ENCODE measurements around the gene MTHFSD. TPM values are rescaled to one million over a fixed set of nuclear protein-coding genes. Genes with fewer than 3 reads are reported as not detected.

The MTHFSD gene
- polyA plus RNA-seq, 1 donor from 2014 or later: 25.0 TPM

DNA sequence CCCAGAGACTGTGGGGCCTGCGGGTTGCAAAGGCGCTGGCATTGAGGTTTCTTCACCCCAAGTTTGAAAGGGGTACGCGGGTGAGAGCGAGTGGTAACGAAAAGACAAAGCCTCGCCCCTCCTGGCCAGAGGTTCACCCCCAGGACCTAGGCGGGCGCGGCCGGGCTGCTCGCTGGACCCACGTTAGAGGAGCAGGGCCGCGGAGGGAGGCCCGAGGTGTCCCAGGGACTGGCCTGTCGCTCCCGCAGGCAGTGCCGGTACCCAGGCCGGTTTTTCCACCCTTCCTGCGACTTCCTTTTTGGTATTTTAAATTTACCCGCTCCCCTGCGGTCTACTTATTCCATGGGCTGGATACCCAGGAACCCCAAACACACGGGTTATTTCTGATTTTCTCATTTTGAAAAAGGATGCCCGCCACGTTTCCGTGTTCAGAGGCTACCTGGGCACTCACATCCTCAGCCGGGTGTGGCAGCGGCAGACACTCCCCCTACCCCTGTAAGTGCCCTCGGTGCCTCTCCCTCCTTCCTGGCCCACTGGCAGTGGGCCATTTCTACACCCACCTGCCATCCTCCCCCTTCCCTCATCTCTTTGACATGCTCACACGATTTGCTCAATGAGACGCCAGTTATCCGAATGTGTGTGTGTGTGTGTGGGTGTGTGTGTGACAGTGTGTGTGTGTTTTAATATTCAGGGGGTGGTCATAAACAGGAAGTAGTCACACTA lies 21.7 kb upstream of the MTHFSD start:
- Histone ChIP-seq H2AFZ (ENCODE audit: low read depth, low read length) (no peak overlapping the region), H3K27ac (ENCODE audit: low read length) (no peak overlapping the region), H3K4me2 (ENCODE audit: low read length) (no peak overlapping the region), H4K20me1 (ENCODE audit: insufficient read depth) (no peaks in the 10 kb centered on the region), H3K9me2 (ENCODE audit: insufficient read depth, low read length) (no peaks in the 10 kb centered on the region), H3K27me3 (ENCODE audit: insufficient read depth, low read depth, low read length) (peaks cover 99% of the 10 kb centered on the region), H3K36me3 (ENCODE audit: insufficient read depth, low read length) (no peaks in the 10 kb centered on the region), H3K9me3 (ENCODE audit: low read length) (no peaks in the 10 kb centered on the region), H3K4me3 (ENCODE audit: low read length) (no peak overlapping the region), H3K9ac (ENCODE audit: low read length) (no peak overlapping the region), H3F3A (ENCODE audit: insufficient read depth, low read length, poor library complexity, severe bottlenecking) (no peaks in the 10 kb centered on the region), H3K79me2 (replicated peaks; ENCODE audit: insufficient read depth, low read length) (no peaks in the 10 kb centered on the region)
- TF ChIP-seq, protein P1, sequence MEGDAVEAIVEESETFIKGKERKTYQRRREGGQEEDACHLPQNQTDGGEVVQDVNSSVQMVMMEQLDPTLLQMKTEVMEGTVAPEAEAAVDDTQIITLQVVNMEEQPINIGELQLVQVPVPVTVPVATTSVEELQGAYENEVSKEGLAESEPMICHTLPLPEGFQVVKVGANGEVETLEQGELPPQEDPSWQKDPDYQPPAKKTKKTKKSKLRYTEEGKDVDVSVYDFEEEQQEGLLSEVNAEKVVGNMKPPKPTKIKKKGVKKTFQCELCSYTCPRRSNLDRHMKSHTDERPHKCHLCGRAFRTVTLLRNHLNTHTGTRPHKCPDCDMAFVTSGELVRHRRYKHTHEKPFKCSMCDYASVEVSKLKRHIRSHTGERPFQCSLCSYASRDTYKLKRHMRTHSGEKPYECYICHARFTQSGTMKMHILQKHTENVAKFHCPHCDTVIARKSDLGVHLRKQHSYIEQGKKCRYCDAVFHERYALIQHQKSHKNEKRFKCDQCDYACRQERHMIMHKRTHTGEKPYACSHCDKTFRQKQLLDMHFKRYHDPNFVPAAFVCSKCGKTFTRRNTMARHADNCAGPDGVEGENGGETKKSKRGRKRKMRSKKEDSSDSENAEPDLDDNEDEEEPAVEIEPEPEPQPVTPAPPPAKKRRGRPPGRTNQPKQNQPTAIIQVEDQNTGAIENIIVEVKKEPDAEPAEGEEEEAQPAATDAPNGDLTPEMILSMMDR (IDR thresholded peaks at IDR 0.05; ENCODE audit: poor library complexity, severe bottlenecking): no peak
- TF ChIP-seq, protein P2, sequence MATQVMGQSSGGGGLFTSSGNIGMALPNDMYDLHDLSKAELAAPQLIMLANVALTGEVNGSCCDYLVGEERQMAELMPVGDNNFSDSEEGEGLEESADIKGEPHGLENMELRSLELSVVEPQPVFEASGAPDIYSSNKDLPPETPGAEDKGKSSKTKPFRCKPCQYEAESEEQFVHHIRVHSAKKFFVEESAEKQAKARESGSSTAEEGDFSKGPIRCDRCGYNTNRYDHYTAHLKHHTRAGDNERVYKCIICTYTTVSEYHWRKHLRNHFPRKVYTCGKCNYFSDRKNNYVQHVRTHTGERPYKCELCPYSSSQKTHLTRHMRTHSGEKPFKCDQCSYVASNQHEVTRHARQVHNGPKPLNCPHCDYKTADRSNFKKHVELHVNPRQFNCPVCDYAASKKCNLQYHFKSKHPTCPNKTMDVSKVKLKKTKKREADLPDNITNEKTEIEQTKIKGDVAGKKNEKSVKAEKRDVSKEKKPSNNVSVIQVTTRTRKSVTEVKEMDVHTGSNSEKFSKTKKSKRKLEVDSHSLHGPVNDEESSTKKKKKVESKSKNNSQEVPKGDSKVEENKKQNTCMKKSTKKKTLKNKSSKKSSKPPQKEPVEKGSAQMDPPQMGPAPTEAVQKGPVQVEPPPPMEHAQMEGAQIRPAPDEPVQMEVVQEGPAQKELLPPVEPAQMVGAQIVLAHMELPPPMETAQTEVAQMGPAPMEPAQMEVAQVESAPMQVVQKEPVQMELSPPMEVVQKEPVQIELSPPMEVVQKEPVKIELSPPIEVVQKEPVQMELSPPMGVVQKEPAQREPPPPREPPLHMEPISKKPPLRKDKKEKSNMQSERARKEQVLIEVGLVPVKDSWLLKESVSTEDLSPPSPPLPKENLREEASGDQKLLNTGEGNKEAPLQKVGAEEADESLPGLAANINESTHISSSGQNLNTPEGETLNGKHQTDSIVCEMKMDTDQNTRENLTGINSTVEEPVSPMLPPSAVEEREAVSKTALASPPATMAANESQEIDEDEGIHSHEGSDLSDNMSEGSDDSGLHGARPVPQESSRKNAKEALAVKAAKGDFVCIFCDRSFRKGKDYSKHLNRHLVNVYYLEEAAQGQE (IDR thresholded peaks at IDR 0.05; ENCODE audit: borderline replicate concordance): no peak
- TF ChIP-seq TAF1 (IDR thresholded peaks at IDR 0.05; ENCODE audit: low read depth) (no peak), EP300 (conservative IDR thresholded peaks at IDR 0.05; ENCODE audit: poor library complexity, severe bottlenecking) (no peak), EZH2 (IDR thresholded peaks at IDR 0.05; ENCODE audit: borderline replicate concordance, insufficient read depth, low read length, poor library complexity, severe bottlenecking) (no peak), SMC3 (conservative IDR thresholded peaks at IDR 0.05; ENCODE audit: poor library complexity) (no peak), POLR2AphosphoS5 (IDR thresholded peaks at IDR 0.05) (no peak), MXI1 (conservative IDR thresholded peaks at IDR 0.05; ENCODE audit: poor library complexity, severe bottlenecking) (no peak), RAD21 (conservative IDR thresholded peaks at IDR 0.05) (no peak)

DNA sequence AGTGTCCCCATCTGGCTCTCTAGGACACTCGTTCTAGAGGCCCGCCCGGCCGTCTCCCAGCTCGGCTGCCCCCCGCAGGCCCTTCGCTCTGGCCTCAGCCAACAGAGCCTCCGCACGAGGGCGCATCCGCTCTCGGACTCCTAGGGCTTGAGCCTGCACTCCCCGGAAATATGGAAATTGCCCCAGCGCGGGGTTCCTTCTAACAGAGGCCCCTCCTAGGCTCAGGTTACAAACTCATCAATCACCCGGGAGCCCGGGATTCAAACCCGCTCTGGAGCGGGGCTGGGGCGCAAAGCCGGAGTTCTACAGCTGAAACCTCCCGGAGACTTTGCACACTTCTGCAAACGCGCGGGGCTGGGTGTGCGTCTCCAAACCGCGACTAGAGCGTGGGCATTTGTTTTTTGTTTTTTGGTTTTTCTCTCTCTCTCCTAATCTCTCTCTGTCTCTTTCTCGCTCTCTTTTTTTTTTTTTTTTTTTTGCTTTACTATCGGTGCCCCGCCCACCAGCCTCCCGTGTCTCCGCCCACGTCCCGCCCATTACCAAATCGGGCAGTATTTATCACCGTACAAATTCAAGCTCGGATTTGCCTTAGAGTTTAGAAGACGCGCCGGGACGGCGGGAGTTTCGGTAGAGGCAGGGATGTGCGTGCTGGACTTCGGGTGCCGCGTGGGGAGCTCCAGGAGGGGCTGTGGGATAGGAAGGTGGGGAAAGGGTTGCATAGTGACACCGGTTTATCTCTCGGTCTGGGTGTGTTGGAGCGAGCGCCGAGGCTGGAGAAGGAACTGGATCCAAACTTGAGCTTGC lies 20.9 kb upstream of the MTHFSD start:
- peaks cover 99% of the 10 kb centered on the region for H3K27me3 ChIP-seq (ENCODE audit: insufficient read depth, low read depth, low read length)
- H3K79me2 ChIP-seq (replicated peaks; ENCODE audit: insufficient read depth, low read length): no peaks in the 10 kb centered on the region
- no peaks in the 10 kb centered on the region for H3K9me2 ChIP-seq (ENCODE audit: insufficient read depth, low read length)
- no peaks in the 10 kb centered on the region for H3K36me3 ChIP-seq (ENCODE audit: insufficient read depth, low read length)
- no peak overlapping the region for H2AFZ ChIP-seq (ENCODE audit: low read depth, low read length)
- H3K27ac ChIP-seq (ENCODE audit: low read length): no peak overlapping the region
- no peaks in the 10 kb centered on the region for H3K9me3 ChIP-seq (ENCODE audit: low read length)
- H4K20me1 ChIP-seq (ENCODE audit: insufficient read depth): no peaks in the 10 kb centered on the region
- TF ChIP-seq EP300 (conservative IDR thresholded peaks at IDR 0.05; ENCODE audit: poor library complexity, severe bottlenecking) (no peak), MXI1 (conservative IDR thresholded peaks at IDR 0.05; ENCODE audit: poor library complexity, severe bottlenecking) (no peak), EZH2 (IDR thresholded peaks at IDR 0.05; ENCODE audit: borderline replicate concordance, insufficient read depth, low read length, poor library complexity, severe bottlenecking) (peak; percentile 61), SMC3 (conservative IDR thresholded peaks at IDR 0.05; ENCODE audit: poor library complexity) (peak; percentile 42), RAD21 (conservative IDR thresholded peaks at IDR 0.05) (peak; percentile 30)
- TF ChIP-seq, protein P1 (IDR thresholded peaks at IDR 0.05; ENCODE audit: poor library complexity, severe bottlenecking): peak; percentile 49
- H3F3A ChIP-seq (ENCODE audit: insufficient read depth, low read length, poor library complexity, severe bottlenecking): no peaks in the 10 kb centered on the region
- H3K4me3 ChIP-seq (ENCODE audit: low read length): peak overlapping the region; percentile 13
- no peak overlapping the region for H3K4me2 ChIP-seq (ENCODE audit: low read length)
- no peak overlapping the region for H3K9ac ChIP-seq (ENCODE audit: low read length)
